H7 (cell line): ENCODE measurements around the gene RTN4RL2. TPM values are rescaled to one million over a fixed set of nuclear protein-coding genes. Genes with fewer than 3 reads are reported as not detected.

Experiments used
- DNase-seq: peaks from one replicate; pipeline ENCODE4 v3.0.0; 2012
- H3K27me3 ChIP-seq: 2 replicates; pipeline ENCODE4 v1.6.0; 2011; ENCODE audit warnings: mild to moderate bottlenecking, low read length; ENCODE audit not compliant: control insufficient read depth, insufficient read depth
- H3K36me3 ChIP-seq: replicated peaks from 2 replicates; pipeline ENCODE4 v1.5.1; 2011; ENCODE audit warnings: low read length; ENCODE audit not compliant: control insufficient read depth, insufficient read depth
- H3K4me3 ChIP-seq: 2 replicates; pipeline ENCODE4 v1.5.1; 2011; ENCODE audit warnings: low read depth, mild to moderate bottlenecking, control low read depth, low read length, moderate library complexity; ENCODE audit not compliant: insufficient read depth
- total RNA-seq: library from RNA; depleted of rRNA; stranded (reverse); fragments of >200 nt; shearing (Covaris generic); gene quantifications from 2 replicates; pipeline ENCODE4 v1.2.3, GENCODE V29; 2014

RTN4RL2 gene
- total RNA-seq, 1 experiment from 2014 or later: 3.4 TPM

- H3K36me3 ChIP-seq: peaks cover 1% of the 10 kb centered on the region
- peak; percentile 54 for DNase-seq
- peaks cover 18% of the 10 kb centered on the region for H3K27me3 ChIP-seq
- peak overlapping the region; percentile 54 for H3K4me3 ChIP-seq
Observed at GRCh38 chr11:57426439-57426928, 33.8 kb upstream of the RTN4RL2 start.

- peak; percentile 92 for DNase-seq
- peaks cover 1% of the 10 kb centered on the region for H3K36me3 ChIP-seq
- H3K4me3 ChIP-seq: peak within 1 kb of the TSS; percentile 54
- peaks cover 18% of the 10 kb centered on the region for H3K27me3 ChIP-seq
Observed at GRCh38 chr11:57426929-57427726, 33.2 kb upstream of the RTN4RL2 start, which contains the start of gene SLC43A3. Gene SLC43A3 (minus strand): TSS chr11:57427121. CDS start chr11:57426172, 949 bp downstream.

GRCh38 chr11:57427727-57428082, 32.6 kb upstream of the RTN4RL2 start:
- no peak overlapping the region for H3K4me3 ChIP-seq
- no peak for DNase-seq

GRCh38 chr11:57428643-57429042, 31.7 kb upstream of the RTN4RL2 start:
- peaks cover 1% of the 10 kb centered on the region; the same call in 1 of the 2 replicates for H3K36me3 ChIP-seq
- peaks cover 18% of the 10 kb centered on the region for H3K27me3 ChIP-seq
- no peak for DNase-seq
- no peak overlapping the region for H3K4me3 ChIP-seq

More at GRCh38 chr11:57427727-57428082, 32.6 kb upstream of the RTN4RL2 start:
- peaks cover 1% of the 10 kb centered on the region for H3K36me3 ChIP-seq
- peaks cover 18% of the 10 kb centered on the region for H3K27me3 ChIP-seq

GRCh38 chr11:57429946-57430345, 30.4 kb upstream of the RTN4RL2 start:
- no peaks in the 10 kb centered on the region; the same call in 1 of the 2 replicates for H3K36me3 ChIP-seq
- H3K4me3 ChIP-seq: no peak overlapping the region
- DNase-seq: no peak
- H3K27me3 ChIP-seq: peaks cover 18% of the 10 kb centered on the region

- Histone ChIP-seq H3K36me3 (no peaks in the 10 kb centered on the region), H3K27me3 (peaks cover 15% of the 10 kb centered on the region; the same call in 1 of the 2 replicates), H3K4me3 (no peak overlapping the region)
- DNase-seq: peak; percentile 55
Observed at GRCh38 chr11:57430952-57431351, 29.4 kb upstream of the RTN4RL2 start.

GRCh38 chr11:57432149-57432561, 28.2 kb upstream of the RTN4RL2 start:
- Histone ChIP-seq H3K4me3 (no peak overlapping the region), H3K36me3 (no peaks in the 10 kb centered on the region), H3K27me3 (peaks cover 5% of the 10 kb centered on the region; the same call in 1 of the 2 replicates)
- no peak for DNase-seq

- peaks cover 3% of the 10 kb centered on the region; the same call in 1 of the 2 replicates for H3K27me3 ChIP-seq
- no peak for DNase-seq
- H3K36me3 ChIP-seq: no peaks in the 10 kb centered on the region
- no peak overlapping the region for H3K4me3 ChIP-seq
Observed at GRCh38 chr11:57432714-57433163, 27.6 kb upstream of the RTN4RL2 start.

GRCh38 chr11:57434640-57435546, 25.4 kb upstream of the RTN4RL2 start:
- H3K27me3 ChIP-seq: no peaks in the 10 kb centered on the region; the same call in 1 of the 2 replicates
- DNase-seq: no peak
- H3K36me3 ChIP-seq: no peaks in the 10 kb centered on the region
- H3K4me3 ChIP-seq: no peak overlapping the region

- DNase-seq: no peak
- no peaks in the 10 kb centered on the region for H3K27me3 ChIP-seq
- no peak overlapping the region for H3K4me3 ChIP-seq
- no peaks in the 10 kb centered on the region for H3K36me3 ChIP-seq
Observed at GRCh38 chr11:57436031-57436430, 24.3 kb upstream of the RTN4RL2 start.

- H3K27me3 ChIP-seq: no peaks in the 10 kb centered on the region
- no peak overlapping the region for H3K4me3 ChIP-seq
- DNase-seq: no peak
Observed at GRCh38 chr11:57438345-57439285, 21.7 kb upstream of the RTN4RL2 start.

GRCh38 chr11:57439786-57440185, 20.5 kb upstream of the RTN4RL2 start:
- DNase-seq: no peak
- no peak overlapping the region for H3K4me3 ChIP-seq
- H3K27me3 ChIP-seq: no peaks in the 10 kb centered on the region
- no peaks in the 10 kb centered on the region for H3K36me3 ChIP-seq

More at GRCh38 chr11:57438345-57439285, 21.7 kb upstream of the RTN4RL2 start:
- H3K36me3 ChIP-seq: no peaks in the 10 kb centered on the region

GRCh38 chr11:57440744-57441414, 19.4 kb upstream of the RTN4RL2 start:
- H3K4me3 ChIP-seq: no peak overlapping the region
- no peak for DNase-seq
- no peaks in the 10 kb centered on the region for H3K36me3 ChIP-seq
- no peaks in the 10 kb centered on the region for H3K27me3 ChIP-seq
